GM15510 (cell line): ENCODE data around the gene NPM1.

Experiments
- POLR2A ChIP-seq: IDR thresholded peaks from 3 replicates; pipeline ENCODE4 v1.6.1; 2011; ENCODE audit warnings: borderline replicate concordance; ENCODE audit not compliant: insufficient read length; ENCODE audit errors: extremely low read depth

Gene NPM1

GRCh38 chr5:171405615-171406014, 18.0 kb downstream of the NPM1 start:
- TF ChIP-seq POLR2A = no peak

- no peak for TF ChIP-seq POLR2A
Observed at GRCh38 chr5:171407234-171407633, 19.6 kb downstream of the NPM1 start.

GRCh38 chr5:171409164-171410136, 21.8 kb downstream of the NPM1 start:
- no peak for TF ChIP-seq POLR2A

- no peak for TF ChIP-seq POLR2A
Observed at GRCh38 chr5:171410181-171410580, 22.5 kb downstream of the NPM1 start.

- TF ChIP-seq POLR2A = peak; percentile 10
Observed at GRCh38 chr5:171412186-171412585, 24.5 kb downstream of the NPM1 start.

GRCh38 chr5:171413153-171413910, 25.7 kb downstream of the NPM1 start:
- no peak for TF ChIP-seq POLR2A

- no peak for TF ChIP-seq POLR2A
Observed at GRCh38 chr5:171415115-171415730, 27.6 kb downstream of the NPM1 start.

GRCh38 chr5:171416160-171417049, 28.8 kb downstream of the NPM1 start:
- no peak for TF ChIP-seq POLR2A

- TF ChIP-seq POLR2A = no peak
Observed at GRCh38 chr5:171418316-171418981, 30.8 kb downstream of the NPM1 start.

- TF ChIP-seq POLR2A = no peak
Observed at GRCh38 chr5:171418982-171419687, 31.5 kb downstream of the NPM1 start, which contains the start of gene FGF18. Gene FGF18 (plus strand): TSS chr5:171419647. CDS start chr5:171420200, 553 bp downstream.

- no peak for TF ChIP-seq POLR2A
Observed at GRCh38 chr5:171419688-171420430, 32.2 kb downstream of the NPM1 start.

- TF ChIP-seq POLR2A = no peak
Observed at GRCh38 chr5:171420431-171421241, 33.0 kb downstream of the NPM1 start.
